GM12873 (cell line): Measurements from ENCODE around the gene MBNL2.

Experiments
- CTCF ChIP-seq: IDR thresholded peaks from 2 replicates; pipeline ENCODE4 v1.5.1; 2012; ENCODE audit warnings: low read depth, mild to moderate bottlenecking, moderate library complexity, low read length, control low read depth; ENCODE audit not compliant: insufficient read depth; ENCODE audit errors: missing control alignments

The MBNL2 gene

GRCh38 chr13:97221989-97222700 lies at the start of gene MBNL2:
MBNL2 (plus strand) TSS chr13:97222333; CDS start chr13:97276236, 53,903 bp downstream.
- TF ChIP-seq CTCF: no peak

- no peak for TF ChIP-seq CTCF
Observed at GRCh38 chr13:97174638-97175037, 47.5 kb upstream of the MBNL2 start.

GRCh38 chr13:97175041-97175440 lies 47.1 kb upstream of the MBNL2 start:
- no peak for TF ChIP-seq CTCF

- no peak for TF ChIP-seq CTCF
Observed at GRCh38 chr13:97179501-97179900, 42.6 kb upstream of the MBNL2 start.

- no peak for TF ChIP-seq CTCF
Observed at GRCh38 chr13:97182111-97182890, 39.8 kb upstream of the MBNL2 start.

GRCh38 chr13:97185291-97185690 lies 36.8 kb upstream of the MBNL2 start:
- no peak for TF ChIP-seq CTCF

- TF ChIP-seq CTCF: no peak
Observed at GRCh38 chr13:97185751-97186150, 36.4 kb upstream of the MBNL2 start.
